SK-N-SH (cell line): ENCODE results near the gene NAALADL2. TPM values are rescaled to one million over a fixed set of nuclear protein-coding genes. Genes with fewer than 3 reads are reported as not detected.

ENCODE experiments used
- CTCF ChIA-PET: fragments of 300-600, 350-600 bp; formaldehyde crosslinking; extraction: SDS; loops from one replicate; lab custom pipeline; 2021; lab: Yijun Ruan, JAX
- POLR2A ChIA-PET: fragments of 350-600 bp; sonication (Branson Sonifier 250); formaldehyde crosslinking; extraction: SDS; loops from one replicate; lab custom pipeline; 2020; ENCODE audit warnings: antibody characterized with exemption, inconsistent platforms; lab: Yijun Ruan, JAX
- DNase-seq: peaks from one replicate; pipeline ENCODE4 v3.0.0; 2012
- H2AFZ ChIP-seq: fragments of 200-600 bp; sonication (generic); 2 replicates; pipeline ENCODE4 v1.8.1; 2016; ENCODE audit warnings: antibody characterized with exemption, mild to moderate bottlenecking, low read depth
- H3F3A ChIP-seq: fragments of 200-600 bp; sonication (generic); replicated peaks from 2 replicates; pipeline ENCODE3; 2016; ENCODE audit warnings: antibody characterized with exemption, mild to moderate bottlenecking; ENCODE audit not compliant: insufficient read depth
- H3K27ac ChIP-seq, 2 experiments: fragments of 200-500 bp in 1 of 2; fragments of 200-600 bp in 1 of 2; sonication (Bioruptor generic) in 1 of 2; sonication (generic), shearing (Covaris generic) in 1 of 2; 2 replicates each; pipeline versions ENCODE4 v1.5.1 to v1.6.1; 2014 to 2016; ENCODE audit warnings: low read depth in 2 of 2, inconsistent platforms in 1 of 2, low read length in 1 of 2, mild to moderate bottlenecking in 1 of 2, mixed read lengths in 1 of 2
- H3K27me3 ChIP-seq: fragments of 200-600 bp; sonication (generic), shearing (Covaris generic); 2 replicates; pipeline ENCODE4 v1.6.1; 2016; ENCODE audit warnings: mixed run types; ENCODE audit not compliant: insufficient read depth
- H3K36me3 ChIP-seq, 2 experiments: fragments of 200-500 bp in 1 of 2; fragments of 200-600 bp in 1 of 2; sonication (Bioruptor generic) in 1 of 2; sonication (generic) in 1 of 2; replicated peaks in 1 of 2; 2 replicates each; pipeline versions ENCODE3 to v1.5.1; 2014 to 2016; ENCODE audit warnings: low read length in 1 of 2, mild to moderate bottlenecking in 1 of 2; ENCODE audit not compliant: insufficient read depth in 2 of 2, control insufficient read depth in 1 of 2
- H3K4me1 ChIP-seq, 2 experiments: fragments of 200-500 bp in 1 of 2; fragments of 200-600 bp in 1 of 2; sonication (Bioruptor generic) in 1 of 2; sonication (generic), shearing (Covaris generic) in 1 of 2; 2 replicates each; pipeline versions ENCODE4 v1.5.1 to v1.6.1; 2014 to 2016; ENCODE audit warnings: low read depth in 1 of 2, low read length in 1 of 2, mixed run types in 1 of 2; ENCODE audit not compliant: insufficient read depth in 2 of 2, control insufficient read depth in 1 of 2
- H3K4me2 ChIP-seq: fragments of 200-600 bp; sonication (generic), shearing (Covaris generic); 2 replicates; pipeline ENCODE4 v1.6.1; 2017; ENCODE audit warnings: mixed run types
- H3K4me3 ChIP-seq, 2 experiments: fragments of 200-500 bp in 1 of 2; fragments of 200-600 bp in 1 of 2; sonication (Bioruptor generic) in 1 of 2; sonication (generic), shearing (Covaris generic) in 1 of 2; 2 replicates each; pipeline versions ENCODE4 v1.5.1 to v1.8.1; 2014 to 2016; ENCODE audit warnings: low read depth in 2 of 2, inconsistent platforms in 1 of 2, low read length in 1 of 2, mild to moderate bottlenecking in 1 of 2, mixed read lengths in 1 of 2, moderate library complexity in 1 of 2
- H3K79me2 ChIP-seq: fragments of 200-600 bp; sonication (generic); 2 replicates; pipeline ENCODE4 v1.8.1; 2017; ENCODE audit warnings: mild to moderate bottlenecking; ENCODE audit not compliant: insufficient read depth
- H3K9ac ChIP-seq: fragments of 200-600 bp; sonication (generic); 2 replicates; pipeline ENCODE4 v1.6.1; 2017; ENCODE audit warnings: mixed run types
- H3K9me2 ChIP-seq: fragments of 200-600 bp; sonication (generic); 2 replicates; pipeline ENCODE4 v1.6.1; 2017; ENCODE audit warnings: mixed run types
- H3K9me3 ChIP-seq: fragments of 200-600 bp; sonication (generic); 2 replicates; pipeline ENCODE4 v1.6.1; 2017; ENCODE audit warnings: mixed run types, mild to moderate bottlenecking, moderate library complexity
- H4K20me1 ChIP-seq: fragments of 200-600 bp; sonication (generic); 2 replicates; pipeline ENCODE4 v1.6.1; 2017; ENCODE audit warnings: mild to moderate bottlenecking, mixed run types; ENCODE audit not compliant: insufficient read depth
- CHD2 ChIP-seq: fragments of 150-350 bp; IDR thresholded peaks from 2 replicates; pipeline ENCODE4 v1.6.1; 2018; ENCODE audit warnings: low read length; ENCODE audit not compliant: partially characterized antibody
- ELF1 ChIP-seq: IDR thresholded peaks from 2 replicates; pipeline ENCODE4 v1.4.0; 2012
- EZH2phosphoT487 ChIP-seq: fragments of 200-600 bp; sonication (generic); IDR thresholded peaks from 2 replicates; pipeline ENCODE4 v1.6.1; 2017; ENCODE audit warnings: low read depth, mixed run types, mild to moderate bottlenecking, antibody characterized with exemption, moderate library complexity, borderline replicate concordance
- GABPA ChIP-seq: IDR thresholded peaks from 2 replicates; pipeline ENCODE4 v1.4.0; 2012; ENCODE audit warnings: low read depth, mild to moderate bottlenecking
- GATA2 ChIP-seq: sonication (generic); formaldehyde crosslinking; IDR thresholded peaks from 2 replicates; pipeline ENCODE4 v1.5.0; 2020; ENCODE audit warnings: mild to moderate bottlenecking, missing genetic modification reagents
- JUND ChIP-seq: IDR thresholded peaks from 2 replicates; pipeline ENCODE4 v1.4.0; 2012
- MAX ChIP-seq: IDR thresholded peaks from 2 replicates; pipeline ENCODE4 v1.4.0; 2012; ENCODE audit warnings: low read depth
- MEF2A ChIP-seq: IDR thresholded peaks from 2 replicates; pipeline ENCODE4 v1.4.0; 2012; ENCODE audit warnings: low read depth, borderline replicate concordance
- MXI1 ChIP-seq: IDR thresholded peaks from 2 replicates; pipeline ENCODE4 v1.6.1; 2012; ENCODE audit warnings: mild to moderate bottlenecking, low read depth, low read length, improper control_type of control experiment
- NRF1 ChIP-seq: IDR thresholded peaks from 2 replicates; pipeline ENCODE4 v1.6.1; 2012; ENCODE audit warnings: low read depth, mild to moderate bottlenecking, low read length
- POLR2AphosphoS5 ChIP-seq: IDR thresholded peaks from 2 replicates; pipeline ENCODE4 v1.6.1; 2012; ENCODE audit warnings: low read depth, low read length
- RCOR1 ChIP-seq: fragments of 150-350 bp; IDR thresholded peaks from 2 replicates; pipeline ENCODE4 v1.6.1; 2017; ENCODE audit warnings: antibody characterized with exemption, low read length
- RFX5 ChIP-seq: IDR thresholded peaks from 2 replicates; pipeline ENCODE4 v1.6.1; 2012; ENCODE audit warnings: mild to moderate bottlenecking, improper control_type of control experiment, low read length
- TCF12 ChIP-seq: IDR thresholded peaks from 2 replicates; pipeline ENCODE4 v1.4.0; 2012
- YY1 ChIP-seq: IDR thresholded peaks from 2 replicates; pipeline ENCODE4 v1.4.0; 2012; ENCODE audit warnings: low read depth, mild to moderate bottlenecking
- ZBTB33 ChIP-seq: IDR thresholded peaks from 2 replicates; pipeline ENCODE4 v1.4.0; 2012; ENCODE audit warnings: low read depth, borderline replicate concordance
- WGBS: methylation state at CpG from one replicate; pipeline ENCODE4 v1.1.6; 2017; ENCODE audit warnings: low lambda C conversion rate; 5-methylcytosine and 5-hydroxymethylcytosine counted together
- polyA plus RNA-seq, 3 experiments: library from polyadenylated mRNA; depleted of rRNA; stranded (reverse); fragments of >200 nt; gene quantifications; 2 replicates each; pipeline ENCODE4 v1.2.3, GENCODE V29; 2012
- TF ChIP-seq, protein P1 (sequence below): fragments of 200-600 bp; sonication (generic); IDR thresholded peaks from 2 replicates; pipeline ENCODE4 v1.6.1; 2017; ENCODE audit warnings: antibody characterized with exemption, mild to moderate bottlenecking, moderate library complexity
- TF ChIP-seq, protein P2 (sequence below): IDR thresholded peaks from 2 replicates; pipeline ENCODE4 v1.6.1; 2012; ENCODE audit warnings: mild to moderate bottlenecking, low read depth, low read length, moderate library complexity
- TF ChIP-seq, protein P3 (sequence below): IDR thresholded peaks from 2 replicates; pipeline ENCODE4; 2012

Gene NAALADL2
- polyA plus RNA-seq, 1 of the 3 experiments (the other 2 are of a cell fraction): 1.2 TPM

GRCh38 chr3:175248832-175249231 lies 389.7 kb downstream of the NAALADL2 start:
- Histone ChIP-seq H3K4me3 (no peak overlapping the region), H3K27ac (no peak overlapping the region), H3K4me2 (no peak overlapping the region), H3K9me2 (no peaks in the 10 kb centered on the region), H3K27me3 (no peaks in the 10 kb centered on the region), H3K36me3 (no peaks in the 10 kb centered on the region), H3K79me2 (no peaks in the 10 kb centered on the region), H2AFZ (no peak overlapping the region), H3K9ac (no peak overlapping the region), H4K20me1 (no peaks in the 10 kb centered on the region), H3K4me1 (no peaks in the 10 kb centered on the region), H3F3A (no peaks in the 10 kb centered on the region), H3K9me3 (no peaks in the 10 kb centered on the region)
- CTCF ChIA-PET: interaction anchor here (0.6 kb wide), 1 partner anchor 304 kb away, joined by 3 read pairs; no protein-coding TSS in a partner anchor
- no peak for DNase-seq
- POLR2A ChIA-PET: no interaction called here
- WGBS: 92% methylated on average over 2 of the region's 2 CpGs
- TF ChIP-seq ZBTB33: no peak
- TF ChIP-seq RFX5: no peak
- TF ChIP-seq, protein P1, sequence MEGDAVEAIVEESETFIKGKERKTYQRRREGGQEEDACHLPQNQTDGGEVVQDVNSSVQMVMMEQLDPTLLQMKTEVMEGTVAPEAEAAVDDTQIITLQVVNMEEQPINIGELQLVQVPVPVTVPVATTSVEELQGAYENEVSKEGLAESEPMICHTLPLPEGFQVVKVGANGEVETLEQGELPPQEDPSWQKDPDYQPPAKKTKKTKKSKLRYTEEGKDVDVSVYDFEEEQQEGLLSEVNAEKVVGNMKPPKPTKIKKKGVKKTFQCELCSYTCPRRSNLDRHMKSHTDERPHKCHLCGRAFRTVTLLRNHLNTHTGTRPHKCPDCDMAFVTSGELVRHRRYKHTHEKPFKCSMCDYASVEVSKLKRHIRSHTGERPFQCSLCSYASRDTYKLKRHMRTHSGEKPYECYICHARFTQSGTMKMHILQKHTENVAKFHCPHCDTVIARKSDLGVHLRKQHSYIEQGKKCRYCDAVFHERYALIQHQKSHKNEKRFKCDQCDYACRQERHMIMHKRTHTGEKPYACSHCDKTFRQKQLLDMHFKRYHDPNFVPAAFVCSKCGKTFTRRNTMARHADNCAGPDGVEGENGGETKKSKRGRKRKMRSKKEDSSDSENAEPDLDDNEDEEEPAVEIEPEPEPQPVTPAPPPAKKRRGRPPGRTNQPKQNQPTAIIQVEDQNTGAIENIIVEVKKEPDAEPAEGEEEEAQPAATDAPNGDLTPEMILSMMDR: no peak
- TF ChIP-seq, protein P2, sequence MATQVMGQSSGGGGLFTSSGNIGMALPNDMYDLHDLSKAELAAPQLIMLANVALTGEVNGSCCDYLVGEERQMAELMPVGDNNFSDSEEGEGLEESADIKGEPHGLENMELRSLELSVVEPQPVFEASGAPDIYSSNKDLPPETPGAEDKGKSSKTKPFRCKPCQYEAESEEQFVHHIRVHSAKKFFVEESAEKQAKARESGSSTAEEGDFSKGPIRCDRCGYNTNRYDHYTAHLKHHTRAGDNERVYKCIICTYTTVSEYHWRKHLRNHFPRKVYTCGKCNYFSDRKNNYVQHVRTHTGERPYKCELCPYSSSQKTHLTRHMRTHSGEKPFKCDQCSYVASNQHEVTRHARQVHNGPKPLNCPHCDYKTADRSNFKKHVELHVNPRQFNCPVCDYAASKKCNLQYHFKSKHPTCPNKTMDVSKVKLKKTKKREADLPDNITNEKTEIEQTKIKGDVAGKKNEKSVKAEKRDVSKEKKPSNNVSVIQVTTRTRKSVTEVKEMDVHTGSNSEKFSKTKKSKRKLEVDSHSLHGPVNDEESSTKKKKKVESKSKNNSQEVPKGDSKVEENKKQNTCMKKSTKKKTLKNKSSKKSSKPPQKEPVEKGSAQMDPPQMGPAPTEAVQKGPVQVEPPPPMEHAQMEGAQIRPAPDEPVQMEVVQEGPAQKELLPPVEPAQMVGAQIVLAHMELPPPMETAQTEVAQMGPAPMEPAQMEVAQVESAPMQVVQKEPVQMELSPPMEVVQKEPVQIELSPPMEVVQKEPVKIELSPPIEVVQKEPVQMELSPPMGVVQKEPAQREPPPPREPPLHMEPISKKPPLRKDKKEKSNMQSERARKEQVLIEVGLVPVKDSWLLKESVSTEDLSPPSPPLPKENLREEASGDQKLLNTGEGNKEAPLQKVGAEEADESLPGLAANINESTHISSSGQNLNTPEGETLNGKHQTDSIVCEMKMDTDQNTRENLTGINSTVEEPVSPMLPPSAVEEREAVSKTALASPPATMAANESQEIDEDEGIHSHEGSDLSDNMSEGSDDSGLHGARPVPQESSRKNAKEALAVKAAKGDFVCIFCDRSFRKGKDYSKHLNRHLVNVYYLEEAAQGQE: no peak
- no peak for TF ChIP-seq MAX
- no peak for TF ChIP-seq EZH2phosphoT487
- TF ChIP-seq JUND: no peak
- no peak for TF ChIP-seq MXI1
- TF ChIP-seq GATA2 (CRISPR knock-in tag): no peak
- no peak for TF ChIP-seq YY1
- no peak for TF ChIP-seq CHD2
- no peak for TF ChIP-seq RCOR1
- no peak for TF ChIP-seq POLR2AphosphoS5
- no peak for TF ChIP-seq MEF2A
- TF ChIP-seq GABPA: no peak
- no peak for TF ChIP-seq ELF1
- TF ChIP-seq, protein P3, sequence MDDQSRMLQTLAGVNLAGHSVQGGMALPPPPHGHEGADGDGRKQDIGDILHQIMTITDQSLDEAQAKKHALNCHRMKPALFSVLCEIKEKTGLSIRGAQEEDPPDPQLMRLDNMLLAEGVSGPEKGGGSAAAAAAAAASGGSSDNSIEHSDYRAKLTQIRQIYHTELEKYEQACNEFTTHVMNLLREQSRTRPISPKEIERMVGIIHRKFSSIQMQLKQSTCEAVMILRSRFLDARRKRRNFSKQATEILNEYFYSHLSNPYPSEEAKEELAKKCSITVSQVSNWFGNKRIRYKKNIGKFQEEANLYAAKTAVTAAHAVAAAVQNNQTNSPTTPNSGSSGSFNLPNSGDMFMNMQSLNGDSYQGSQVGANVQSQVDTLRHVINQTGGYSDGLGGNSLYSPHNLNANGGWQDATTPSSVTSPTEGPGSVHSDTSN: no peak
- no peak for TF ChIP-seq TCF12
- TF ChIP-seq NRF1: no peak
